ENCODE results near the gene PLXNA4. TPM values are rescaled to one million over a fixed set of nuclear protein-coding genes. Genes with fewer than 3 reads are reported as not detected.

Gene PLXNA4
- total and polyA plus RNA-seq, 2 donors from 2014 or later, result 0.17 to 3.5 TPM

DNA sequence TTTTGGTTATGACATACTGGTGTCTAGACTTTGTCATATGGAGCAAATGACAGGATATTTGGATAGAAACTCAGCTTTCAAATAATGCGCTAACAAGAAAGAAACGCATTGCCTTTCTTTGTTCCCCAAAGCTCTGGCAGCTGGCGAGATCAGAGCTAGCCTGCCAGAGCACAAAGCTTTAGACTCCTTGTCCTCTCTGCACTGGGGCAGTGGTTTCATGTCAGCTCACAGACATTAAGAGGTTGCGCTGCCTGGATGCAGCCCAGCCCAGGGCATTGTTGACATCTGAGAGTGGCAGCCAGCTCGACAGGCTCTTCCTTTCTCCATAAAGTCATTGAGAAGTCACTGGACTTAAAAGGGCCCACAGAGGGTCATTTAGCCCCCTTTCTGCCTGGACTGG, 212.0 kb downstream of the PLXNA4 start:
- intact Hi-C loops (cut with DNase I), result no loop called here

GRCh38 chr7:132362059-132362458, 214.2 kb downstream of the PLXNA4 start:
- Histone ChIP-seq H3K27me3 (ENCODE audit: control insufficient read depth, insufficient read depth, low read length) (no peaks in the 10 kb centered on the region), H3K4me1 (ENCODE audit: control insufficient read depth in 2 of 3, insufficient read depth in 2 of 3, low read depth in 1 of 3, low read length in 3 of 3) (peaks cover 0 to 4% (median 0%) of the 10 kb centered on the region in 3 donors), H3K9ac (ENCODE audit: low read length in 3 of 3) (no peak overlapping the region), H3K27ac (ENCODE audit: low read depth in 2 of 2, low read length in 2 of 2) (no peak overlapping the region), H3K9me3 (ENCODE audit: control insufficient read depth in 2 of 3, insufficient read depth in 1 of 3, low read length in 3 of 3) (no peaks in the 10 kb centered on the region), H3K36me3 (ENCODE audit: control insufficient read depth in 2 of 3, insufficient read depth in 3 of 3, low read length in 3 of 3) (no peaks in the 10 kb centered on the region), H3K4me3 (ENCODE audit: low read length in 3 of 3) (no peak overlapping the region)
- intact Hi-C loops (cut with DNase I), result no loop called here
- DNase-seq, result no peak
- no peak for FAIRE-seq
- TF ChIP-seq, protein P1, sequence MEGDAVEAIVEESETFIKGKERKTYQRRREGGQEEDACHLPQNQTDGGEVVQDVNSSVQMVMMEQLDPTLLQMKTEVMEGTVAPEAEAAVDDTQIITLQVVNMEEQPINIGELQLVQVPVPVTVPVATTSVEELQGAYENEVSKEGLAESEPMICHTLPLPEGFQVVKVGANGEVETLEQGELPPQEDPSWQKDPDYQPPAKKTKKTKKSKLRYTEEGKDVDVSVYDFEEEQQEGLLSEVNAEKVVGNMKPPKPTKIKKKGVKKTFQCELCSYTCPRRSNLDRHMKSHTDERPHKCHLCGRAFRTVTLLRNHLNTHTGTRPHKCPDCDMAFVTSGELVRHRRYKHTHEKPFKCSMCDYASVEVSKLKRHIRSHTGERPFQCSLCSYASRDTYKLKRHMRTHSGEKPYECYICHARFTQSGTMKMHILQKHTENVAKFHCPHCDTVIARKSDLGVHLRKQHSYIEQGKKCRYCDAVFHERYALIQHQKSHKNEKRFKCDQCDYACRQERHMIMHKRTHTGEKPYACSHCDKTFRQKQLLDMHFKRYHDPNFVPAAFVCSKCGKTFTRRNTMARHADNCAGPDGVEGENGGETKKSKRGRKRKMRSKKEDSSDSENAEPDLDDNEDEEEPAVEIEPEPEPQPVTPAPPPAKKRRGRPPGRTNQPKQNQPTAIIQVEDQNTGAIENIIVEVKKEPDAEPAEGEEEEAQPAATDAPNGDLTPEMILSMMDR (IDR thresholded peaks at IDR 0.05; ENCODE audit: borderline replicate concordance, extremely low read depth, insufficient read depth), result no peak

More for the DNA sequence above, 212.0 kb downstream of the PLXNA4 start:
- Histone ChIP-seq H3K9ac (ENCODE audit: low read length in 3 of 3) (no peak overlapping the region), H3K4me1 (ENCODE audit: control insufficient read depth in 2 of 3, insufficient read depth in 2 of 3, low read depth in 1 of 3, low read length in 3 of 3) (peaks cover 0 to 5% (median 0%) of the 10 kb centered on the region in 3 donors), H3K27ac (ENCODE audit: low read depth in 2 of 2, low read length in 2 of 2) (no peak overlapping the region), H3K4me3 (ENCODE audit: low read length in 3 of 3) (no peak overlapping the region), H3K36me3 (ENCODE audit: control insufficient read depth in 2 of 3, insufficient read depth in 3 of 3, low read length in 3 of 3) (no peaks in the 10 kb centered on the region), H3K9me3 (ENCODE audit: control insufficient read depth in 2 of 3, insufficient read depth in 1 of 3, low read length in 3 of 3) (no peaks in the 10 kb centered on the region), H3K27me3 (ENCODE audit: control insufficient read depth, insufficient read depth, low read length) (no peaks in the 10 kb centered on the region)
- TF ChIP-seq, protein P1 (IDR thresholded peaks at IDR 0.05; ENCODE audit: borderline replicate concordance, extremely low read depth, insufficient read depth), result no peak
- no peak for DNase-seq
- FAIRE-seq, result no peak

DNA sequence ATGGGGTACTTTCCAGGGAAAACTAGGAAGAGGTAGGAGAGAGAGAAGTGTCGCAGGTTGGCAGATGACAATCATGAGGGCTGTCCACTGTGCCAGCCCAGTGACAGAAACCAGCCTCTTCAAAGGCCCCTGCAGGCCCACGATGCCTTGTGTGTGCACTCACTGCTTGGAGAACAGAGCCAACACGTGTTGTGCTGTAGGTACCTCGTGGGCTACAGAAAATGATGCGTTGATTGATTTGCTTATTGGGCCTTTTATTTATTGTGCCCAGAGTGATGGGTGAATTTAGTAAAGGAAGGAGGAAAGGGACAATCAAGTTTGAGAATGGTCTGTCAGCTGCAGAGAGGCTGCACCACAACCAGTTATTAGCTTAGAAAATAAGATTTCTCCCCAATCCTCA, 215.1 kb downstream of the PLXNA4 start:
- no peak for DNase-seq
- FAIRE-seq, result no peak
- H3K4me1 ChIP-seq (ENCODE audit: control insufficient read depth in 2 of 3, insufficient read depth in 2 of 3, low read depth in 1 of 3, low read length in 3 of 3), result no peaks in the 10 kb centered on the region
- no peaks in the 10 kb centered on the region for H3K9me3 ChIP-seq (ENCODE audit: control insufficient read depth in 2 of 3, insufficient read depth in 1 of 3, low read length in 3 of 3)
- no peak overlapping the region for H3K27ac ChIP-seq (ENCODE audit: low read depth in 2 of 2, low read length in 2 of 2)
- no peaks in the 10 kb centered on the region for H3K36me3 ChIP-seq (ENCODE audit: control insufficient read depth in 2 of 3, insufficient read depth in 3 of 3, low read length in 3 of 3)
- TF ChIP-seq, protein P1 (IDR thresholded peaks at IDR 0.05; ENCODE audit: borderline replicate concordance, extremely low read depth, insufficient read depth), result no peak
- intact Hi-C loops (cut with DNase I), result no loop called here
- no peak overlapping the region for H3K4me3 ChIP-seq (ENCODE audit: low read length in 3 of 3)
- no peaks in the 10 kb centered on the region for H3K27me3 ChIP-seq (ENCODE audit: control insufficient read depth, insufficient read depth, low read length)
- H3K9ac ChIP-seq (ENCODE audit: low read length in 3 of 3), result no peak overlapping the region

DNA sequence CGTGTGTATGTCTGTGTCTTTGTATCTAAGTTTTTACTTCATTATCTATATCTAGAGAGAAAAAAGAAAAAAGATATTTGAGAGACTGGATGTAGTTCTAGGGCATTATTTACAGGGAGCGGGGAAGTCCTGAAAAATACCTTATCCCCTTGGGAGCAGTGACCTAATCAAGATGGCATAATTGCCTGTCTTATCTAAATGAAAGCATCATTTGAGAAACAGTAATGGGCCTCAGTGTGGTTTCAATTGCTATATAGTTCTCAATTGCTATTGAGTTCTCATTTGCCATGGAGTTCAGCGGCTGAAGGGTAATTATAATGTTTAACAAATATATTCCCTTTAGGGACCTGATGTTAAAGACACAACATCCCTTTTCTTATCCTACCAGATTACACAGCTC, 216.5 kb downstream of the PLXNA4 start:
- Histone ChIP-seq H3K27ac (ENCODE audit: low read depth in 2 of 2, low read length in 2 of 2) (no peak overlapping the region), H3K36me3 (ENCODE audit: control insufficient read depth in 2 of 3, insufficient read depth in 3 of 3, low read length in 3 of 3) (no peaks in the 10 kb centered on the region), H3K4me3 (ENCODE audit: low read length in 3 of 3) (no peak overlapping the region), H3K9me3 (ENCODE audit: control insufficient read depth in 2 of 3, insufficient read depth in 1 of 3, low read length in 3 of 3) (no peaks in the 10 kb centered on the region), H3K9ac (ENCODE audit: low read length in 3 of 3) (no peak overlapping the region), H3K4me1 (ENCODE audit: control insufficient read depth in 2 of 3, insufficient read depth in 2 of 3, low read depth in 1 of 3, low read length in 3 of 3) (no peaks in the 10 kb centered on the region), H3K27me3 (ENCODE audit: control insufficient read depth, insufficient read depth, low read length) (no peaks in the 10 kb centered on the region)
- FAIRE-seq, result no peak
- DNase-seq, result no peak
- intact Hi-C loops (cut with DNase I), result no loop called here
- TF ChIP-seq, protein P1 (IDR thresholded peaks at IDR 0.05; ENCODE audit: borderline replicate concordance, extremely low read depth, insufficient read depth), result no peak
